ENCODE measurements around the gene COX19.
"Not testable (repeated sequence)": the region's sequence is repeated elsewhere in the genome, so short reads cannot be mapped to it uniquely, and the experiment has no call there.

COX19 gene

DNA sequence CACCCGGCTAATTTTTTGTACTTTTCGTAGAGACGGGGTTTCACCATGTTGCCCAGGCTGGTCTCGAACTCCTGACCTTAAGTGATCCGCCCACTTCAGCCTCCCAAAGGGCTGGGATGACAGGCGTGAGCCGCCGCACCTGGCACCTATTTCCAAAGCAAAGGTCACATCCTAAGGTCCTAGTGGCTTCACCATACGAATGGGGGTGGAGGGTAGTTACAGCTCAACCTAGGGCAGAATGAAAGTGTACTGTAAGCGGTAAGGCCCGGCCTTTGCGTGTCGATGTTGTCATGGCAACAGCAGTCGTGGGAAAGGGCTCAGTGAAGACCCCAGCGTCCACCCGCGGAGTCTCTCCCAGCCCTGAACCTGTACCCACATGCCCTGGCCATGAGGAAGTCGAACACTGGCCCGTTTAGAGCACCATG is 1.6 kb upstream of the COX19 start:
- no peak for DNase-seq

DNA sequence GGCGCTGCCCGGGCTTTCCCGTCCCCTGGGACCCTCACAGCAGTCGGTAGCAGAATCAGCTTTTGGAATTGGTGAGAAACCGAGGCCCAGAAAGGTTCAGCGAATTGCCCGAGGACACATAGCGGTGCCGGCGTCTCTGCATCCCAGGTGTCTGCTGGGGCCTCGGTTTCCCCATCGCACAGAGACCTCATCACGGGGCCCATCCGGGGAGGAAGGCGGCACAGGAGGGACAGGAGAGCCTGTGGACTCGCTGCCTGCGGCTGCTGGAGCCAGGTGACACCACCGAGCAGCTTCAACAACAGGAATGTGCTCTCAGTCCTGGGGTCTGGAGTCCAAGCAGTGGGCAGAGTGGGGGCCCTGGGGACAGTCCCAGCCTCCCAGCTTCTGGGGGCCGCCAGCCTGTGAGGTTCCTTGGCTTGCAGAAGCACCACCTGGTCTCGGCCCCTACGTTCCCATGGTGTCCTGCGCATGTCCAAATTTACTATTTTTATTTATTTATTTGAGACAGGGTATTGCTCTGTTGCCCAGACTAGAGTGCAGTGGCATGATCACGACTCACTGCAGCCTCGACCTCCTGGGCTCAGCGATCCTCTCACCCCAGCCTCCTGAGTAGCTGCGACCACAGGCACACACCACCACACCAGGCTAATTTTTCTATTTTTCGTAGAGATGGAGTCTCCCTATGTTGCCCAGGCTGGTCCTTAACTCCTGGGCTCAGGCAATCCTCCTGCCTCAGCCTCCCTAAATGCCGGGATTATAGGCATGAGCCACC is 539 bp upstream of the COX19 start:
- DNase-seq = no peak

DNA sequence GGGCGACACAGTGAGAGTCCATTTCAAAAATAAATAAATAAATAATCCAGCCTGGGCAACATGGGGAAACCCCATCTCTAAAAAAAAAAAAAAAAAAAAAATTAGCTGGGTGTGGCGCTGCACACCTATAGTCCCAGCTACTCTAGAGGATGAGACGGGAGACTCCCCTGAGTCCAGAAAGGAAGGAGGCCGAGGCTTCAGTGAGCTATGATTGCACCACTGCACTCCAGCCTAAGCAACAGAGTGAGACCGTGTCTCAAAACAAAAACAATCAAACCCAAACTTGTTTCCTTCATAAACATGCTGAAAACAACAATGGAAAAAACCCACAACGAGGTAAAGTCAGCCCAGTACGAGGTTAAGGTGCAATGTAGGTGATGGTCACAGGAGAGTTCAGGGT is 1.2 kb downstream of the COX19 start:
- no peak for DNase-seq

DNA sequence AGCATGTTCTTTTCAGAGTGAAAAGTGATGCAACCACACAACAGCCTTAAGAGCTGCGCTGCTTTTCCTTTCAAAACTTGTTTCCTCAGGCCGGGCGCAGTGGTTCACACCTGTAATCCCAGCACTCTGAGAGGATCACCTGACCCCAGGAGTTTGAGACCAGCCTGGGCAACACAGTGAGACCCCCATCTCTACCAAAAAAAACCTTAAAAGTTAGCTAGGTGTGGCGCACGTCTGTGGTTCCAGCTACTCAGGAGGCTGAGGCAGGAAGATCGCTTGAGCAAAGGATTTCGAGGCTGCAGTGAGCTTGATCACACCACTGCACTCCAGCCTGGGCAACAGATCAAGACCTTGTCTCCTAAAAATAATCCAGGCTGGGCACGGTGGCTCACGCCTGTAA is 2.0 kb downstream of the COX19 start:
- no peak for DNase-seq

DNA sequence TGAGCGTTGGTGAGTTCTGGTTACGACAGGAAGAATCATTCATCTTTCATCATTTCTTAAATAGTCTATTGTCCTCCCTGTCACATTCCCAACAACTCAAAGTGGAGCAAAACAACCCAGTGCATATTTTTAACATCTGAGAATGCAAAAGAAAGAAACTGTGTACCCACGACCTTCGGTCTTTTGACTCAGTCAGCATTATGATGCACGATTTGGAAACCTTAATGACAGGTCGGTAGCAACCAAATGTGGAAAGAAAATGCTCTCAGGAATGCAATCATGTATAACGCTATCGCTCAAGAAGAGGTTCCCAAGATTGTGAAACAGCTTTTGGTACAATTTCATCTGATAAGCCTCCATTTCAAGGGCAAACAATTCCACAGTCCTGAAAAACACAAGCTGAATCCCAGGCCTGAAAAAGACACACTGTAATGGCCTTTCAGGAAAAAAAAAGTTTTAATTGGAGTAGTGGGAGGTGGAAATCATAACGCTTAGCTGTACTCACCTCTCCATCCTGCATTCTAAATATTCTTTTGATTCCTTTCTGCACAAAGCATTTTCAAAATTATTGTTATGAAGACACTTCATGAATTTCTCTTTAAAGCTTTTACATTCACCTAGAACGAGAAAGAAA is 2.6 kb downstream of the COX19 start:
- no peak for DNase-seq

DNA sequence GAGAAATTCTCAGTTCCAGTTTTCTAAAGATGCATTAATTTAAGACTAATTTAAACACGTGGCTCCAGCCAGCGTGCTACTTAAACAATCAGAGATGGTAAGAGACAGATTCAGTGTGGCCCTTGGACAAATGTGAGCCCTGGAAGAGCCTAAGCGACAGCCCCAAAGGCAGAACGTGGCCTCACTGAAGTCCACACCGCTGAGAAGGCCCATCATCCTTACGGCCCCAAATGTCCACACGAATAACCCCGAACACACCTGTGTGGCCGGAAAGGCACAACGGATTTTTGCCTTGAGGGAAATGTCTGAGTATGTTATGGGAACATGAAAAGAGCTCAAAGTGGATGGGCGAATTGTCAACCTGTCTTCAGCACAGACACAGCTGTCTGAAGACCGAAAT is 3.2 kb downstream of the COX19 start:
- DNase-seq = no peak

DNA sequence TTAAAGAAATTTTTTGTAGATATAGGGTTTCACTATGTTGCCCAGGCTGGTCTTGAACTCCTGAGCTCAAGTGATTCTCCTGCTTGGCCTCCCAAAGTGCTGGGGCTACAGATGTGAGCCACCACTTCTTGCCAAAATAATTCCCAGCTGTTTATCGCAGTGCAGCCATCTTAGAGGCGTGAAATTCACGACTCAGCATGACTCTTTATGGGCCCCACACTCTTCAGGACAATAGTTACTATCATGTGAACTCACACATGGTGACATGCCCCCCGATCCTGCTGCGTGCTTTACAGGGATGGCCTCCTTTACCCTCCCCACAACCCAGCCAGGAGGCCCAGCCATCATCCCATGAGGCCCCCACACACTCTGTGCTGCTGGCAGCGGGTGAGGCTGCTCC is 4.6 kb downstream of the COX19 start:
- no peak for DNase-seq

DNA sequence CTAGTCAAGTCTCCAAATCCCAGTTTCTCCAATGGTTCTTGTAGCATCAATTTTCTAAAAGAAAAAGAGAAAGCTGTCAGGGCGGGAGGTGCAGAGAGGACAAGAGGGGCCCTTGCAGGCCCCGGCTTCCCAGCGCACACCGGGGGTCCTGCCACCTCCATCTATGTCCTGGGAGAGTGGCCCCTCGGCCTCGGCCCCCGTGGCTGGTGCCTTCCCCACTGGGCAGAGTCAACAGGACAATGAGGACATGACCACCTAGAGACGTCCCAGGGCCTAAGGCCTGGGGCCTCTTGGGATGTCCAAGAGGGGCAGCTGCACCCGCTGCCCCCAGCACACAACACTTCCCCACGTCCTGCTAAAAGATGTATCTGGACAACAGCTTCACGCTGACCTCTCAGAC is 5.9 kb downstream of the COX19 start:
- no peak for DNase-seq

DNA sequence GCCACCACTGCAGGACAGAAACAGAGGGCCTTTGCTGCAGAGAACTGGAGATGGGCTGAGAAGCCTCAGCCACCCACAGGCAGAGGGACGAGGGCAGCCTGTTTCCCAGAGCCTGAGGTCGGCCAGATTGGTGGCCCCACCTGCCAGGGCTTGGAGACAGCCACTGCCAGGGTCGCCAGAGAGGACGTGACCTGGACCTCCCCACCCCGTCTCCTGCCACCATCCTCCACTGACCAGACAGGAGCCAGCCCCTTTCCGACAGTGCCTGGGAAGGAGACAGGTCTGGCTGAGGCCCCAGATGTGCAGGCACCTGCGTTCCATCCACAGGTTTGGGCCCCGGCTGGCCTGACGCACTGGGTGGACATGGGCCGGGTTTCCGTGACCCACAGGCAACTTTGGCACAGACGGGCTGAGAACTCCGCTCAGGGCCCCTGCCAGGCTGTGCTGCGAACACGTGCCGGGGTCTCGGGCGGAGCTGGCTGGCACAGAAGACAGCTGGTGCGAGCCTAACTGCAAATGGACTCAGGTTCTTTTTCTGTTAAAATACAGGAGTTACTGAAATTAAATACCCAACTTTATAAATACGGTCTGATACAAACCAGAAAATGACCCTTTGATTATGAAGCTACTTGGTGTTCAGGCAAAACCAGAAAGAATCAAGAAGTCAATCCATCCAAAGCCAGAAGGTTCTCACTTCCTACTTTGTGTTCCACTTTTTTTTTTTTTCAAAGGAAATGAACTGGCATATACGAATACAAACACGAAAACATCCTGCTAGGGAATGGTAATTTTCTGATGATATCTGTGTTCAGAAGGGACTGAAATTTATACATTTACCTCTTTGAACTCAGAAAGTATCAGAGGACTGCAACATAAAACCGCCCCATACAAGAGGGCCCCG is 6.9 kb downstream of the COX19 start:
- no peak for DNase-seq

DNA sequence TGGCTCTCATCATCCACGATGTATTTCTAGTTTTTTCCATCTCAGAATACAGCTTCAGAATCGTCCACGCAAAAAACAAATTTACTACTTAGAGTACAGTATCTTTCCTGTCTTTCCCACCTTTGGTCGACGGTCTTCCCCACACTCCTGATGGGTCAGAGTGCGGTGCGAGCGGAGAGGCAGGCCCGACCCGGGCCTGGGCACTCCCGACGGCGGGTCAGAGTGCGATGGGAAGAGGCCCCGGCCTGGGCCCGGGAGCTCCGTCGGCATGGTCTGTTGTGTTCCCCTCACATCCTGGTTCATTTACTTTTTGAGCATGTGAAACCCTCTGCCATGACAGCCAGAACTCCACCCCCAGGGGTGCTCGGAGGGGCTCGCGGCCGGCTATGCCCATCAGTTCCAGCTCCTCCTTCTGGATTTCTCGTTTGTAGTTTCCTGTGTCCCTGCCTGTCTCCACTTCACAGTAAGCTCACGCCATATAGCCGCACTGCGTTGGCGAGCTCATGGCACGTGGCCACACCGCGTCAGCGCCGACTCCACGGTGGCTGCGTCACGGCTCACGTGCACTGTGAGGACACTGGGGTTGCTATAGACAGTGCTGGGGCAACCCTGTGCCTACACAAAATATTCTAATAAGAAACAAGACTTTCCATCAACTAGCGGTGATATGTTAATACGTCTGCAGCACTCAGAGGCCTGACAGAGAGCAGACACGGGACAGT is 7.8 kb downstream of the COX19 start:
- no peak for DNase-seq

DNA sequence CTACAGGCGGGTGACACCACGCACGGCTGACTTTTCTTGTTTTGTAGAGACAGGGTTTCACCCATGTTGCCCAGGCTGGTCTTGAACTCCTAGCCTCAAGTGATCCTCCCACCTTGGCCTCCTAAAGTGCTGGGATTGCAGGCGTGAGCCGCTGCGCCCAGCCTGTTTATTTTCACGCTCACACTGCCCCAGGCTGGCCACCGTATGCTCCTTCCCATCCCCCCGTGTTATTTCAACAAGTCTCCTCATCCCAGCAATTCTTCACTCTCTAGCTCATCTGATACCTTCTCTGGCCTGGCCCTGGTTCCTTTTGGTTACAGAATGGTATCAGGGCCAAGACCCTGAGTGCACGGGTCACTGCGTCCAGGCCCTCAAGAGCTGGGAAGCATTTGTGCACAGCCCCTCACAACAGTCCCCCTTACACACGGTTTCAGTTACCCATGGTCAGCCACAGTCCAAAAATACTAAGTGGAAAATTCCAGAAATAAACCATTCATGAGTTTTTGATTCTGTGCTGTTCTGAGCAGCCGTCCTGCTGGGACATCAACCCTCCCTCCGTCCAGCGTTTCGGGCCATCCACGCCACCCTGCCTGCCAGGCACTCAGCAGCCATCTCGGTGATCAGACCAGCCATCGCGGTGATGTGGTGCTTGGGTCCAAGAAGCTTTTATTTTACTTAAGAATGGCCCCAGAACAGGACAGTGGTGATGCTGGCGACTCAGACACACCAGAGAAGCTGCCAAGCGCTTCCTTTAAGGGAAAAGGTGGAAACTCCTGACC is 8.9 kb downstream of the COX19 start:
- no peak for DNase-seq

DNA sequence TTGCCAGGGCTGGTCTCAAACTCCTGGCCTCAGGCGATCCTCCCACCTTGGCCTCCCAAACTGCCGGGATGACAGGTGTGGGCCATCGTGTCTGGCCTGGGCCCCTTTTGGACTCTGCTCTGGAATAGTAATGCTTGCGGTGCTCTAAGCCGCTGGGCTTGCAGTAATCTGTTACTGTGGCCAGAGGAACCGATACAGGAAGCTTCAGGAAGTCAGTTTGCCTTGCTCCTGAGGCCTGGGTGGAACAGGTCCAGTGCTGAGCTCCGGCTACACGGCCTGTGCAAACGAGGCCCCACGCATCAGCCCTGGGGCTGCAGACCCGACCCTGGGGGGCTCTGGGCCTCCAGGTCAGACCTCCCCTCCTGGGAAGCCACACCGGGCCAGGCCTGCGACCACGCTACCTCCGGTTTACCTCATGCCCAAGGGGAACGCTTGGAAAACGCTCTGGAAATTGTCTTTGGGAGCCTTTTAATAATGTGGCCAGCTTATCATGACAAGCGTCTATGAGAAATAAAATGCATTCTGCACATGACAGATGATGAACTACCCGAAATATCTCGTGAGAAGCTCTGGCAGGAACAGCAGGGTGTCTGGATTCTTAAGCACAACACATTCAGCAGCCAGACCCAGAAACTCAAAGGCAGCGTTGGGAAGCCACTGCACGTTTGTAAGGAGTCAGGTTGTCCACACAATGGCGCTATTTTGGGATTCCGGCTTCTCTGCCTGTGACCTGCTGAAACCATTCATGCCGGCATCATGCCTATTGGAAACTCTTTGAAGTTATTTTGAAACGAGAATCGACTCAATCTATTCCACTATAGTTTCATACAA is 10.7 kb downstream of the COX19 start:
- no peak for DNase-seq

DNA sequence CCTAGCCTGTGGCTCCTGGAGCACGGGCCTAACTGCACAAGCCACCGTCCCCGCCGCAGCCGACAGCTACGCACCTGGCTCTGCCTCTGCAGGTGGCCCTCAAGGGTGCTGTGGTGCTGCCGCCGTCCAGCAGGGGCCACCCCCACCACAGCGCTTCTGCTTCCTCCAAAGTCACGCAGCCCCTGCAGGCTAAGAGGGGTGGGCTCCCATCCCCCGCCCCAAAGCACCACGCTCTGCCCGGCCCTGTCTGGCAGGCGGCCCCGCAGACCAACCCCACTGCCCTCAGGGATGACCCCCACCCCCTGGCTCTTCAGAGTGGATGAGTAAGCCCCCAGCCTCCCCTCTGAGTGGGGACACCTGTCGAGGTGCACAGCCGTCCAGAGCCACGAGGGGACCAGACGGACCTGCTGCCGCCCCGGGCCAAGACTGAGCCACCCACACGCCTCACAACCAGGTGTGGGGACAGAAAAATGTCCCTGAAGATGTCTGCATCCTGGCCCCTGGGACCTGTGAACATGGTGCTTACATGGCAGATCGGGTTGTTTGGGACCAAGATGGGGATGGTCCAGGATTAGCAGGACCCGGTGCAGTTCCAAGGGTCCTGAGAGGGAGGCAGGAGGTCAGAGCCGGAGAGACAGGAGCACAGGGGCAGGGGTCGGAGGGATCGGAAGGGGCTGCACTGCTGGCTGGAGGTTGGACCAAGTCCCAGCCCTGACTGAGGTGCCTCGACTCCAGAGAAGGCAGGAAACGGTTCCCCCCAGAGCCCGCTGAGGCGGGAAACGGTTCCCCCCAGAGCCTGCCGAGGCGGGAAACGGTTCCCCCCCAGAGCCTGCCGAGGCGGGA is 11.9 kb downstream of the COX19 start:
- DNase-seq = no peak

DNA sequence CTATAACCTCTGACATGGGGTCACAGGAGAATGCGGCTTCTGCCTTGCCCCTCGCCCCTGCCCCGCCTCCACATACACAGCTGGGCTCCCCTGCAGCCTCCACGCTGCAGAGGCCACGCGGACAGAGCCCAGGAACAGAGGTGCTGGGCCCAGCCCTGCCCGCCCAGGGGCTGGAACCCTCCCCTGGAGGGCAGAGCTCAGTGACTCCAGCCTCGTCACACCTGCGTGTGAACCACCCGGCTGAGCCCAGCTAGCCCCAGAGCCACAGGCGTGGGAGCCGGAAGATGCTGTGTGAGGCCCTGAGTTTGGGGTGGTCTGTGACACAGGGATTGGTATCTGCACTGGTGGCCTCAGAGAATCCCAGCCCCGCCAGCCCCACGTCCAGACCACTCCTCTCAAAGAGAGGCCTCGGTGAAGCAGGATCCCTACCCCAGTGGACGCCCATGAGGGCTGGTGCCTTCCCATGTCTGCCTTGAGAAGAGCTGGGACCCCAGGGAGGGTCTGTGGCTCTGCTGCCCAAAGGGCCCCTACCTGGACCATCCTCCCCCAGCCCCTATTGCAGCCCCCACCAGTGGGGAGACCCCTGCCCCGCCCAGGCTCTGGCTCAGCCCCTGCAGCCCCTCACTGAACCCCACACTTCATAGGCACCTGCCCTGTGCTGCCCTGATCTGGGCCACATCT is 12.8 kb downstream of the COX19 start:
- no peak for DNase-seq

DNA sequence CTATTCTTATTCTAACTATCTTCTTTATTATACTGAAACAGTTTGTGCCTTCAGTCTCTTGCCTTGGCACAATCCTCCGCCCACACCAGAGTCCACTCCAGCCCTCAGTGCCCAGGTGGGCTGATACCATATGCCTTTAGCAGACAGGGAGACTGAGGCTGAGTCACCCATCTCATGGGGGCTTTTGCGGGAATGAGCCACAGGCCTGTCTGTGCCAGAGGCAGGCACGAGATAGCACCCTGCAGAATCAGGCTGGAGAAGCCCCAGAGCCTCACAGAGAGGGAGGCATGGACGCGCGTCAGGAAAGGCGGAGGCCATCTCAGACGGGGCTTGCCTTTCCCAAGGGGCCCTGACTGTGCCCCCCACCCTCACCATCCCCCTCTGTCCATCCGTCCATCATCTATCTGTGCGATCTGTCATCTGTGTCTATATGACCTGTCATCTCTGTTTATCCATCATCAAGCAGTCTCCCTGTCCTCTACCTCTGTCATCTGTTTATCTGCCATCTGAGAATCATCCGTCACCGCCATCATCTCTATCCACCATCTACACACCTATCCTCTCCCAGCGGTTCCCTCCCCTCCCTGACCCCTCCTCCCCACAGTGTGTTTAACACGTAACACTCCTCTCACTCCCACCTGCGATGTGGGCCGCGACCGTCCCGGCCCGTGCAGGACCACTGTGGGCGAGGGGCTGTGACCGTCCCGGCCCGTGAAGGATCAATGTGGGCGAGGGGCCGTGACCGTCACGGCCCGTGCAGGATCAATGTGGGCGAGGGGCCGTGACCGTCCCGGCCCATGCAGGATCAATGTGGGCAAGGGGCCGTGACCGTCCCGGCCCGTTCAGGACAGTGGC is 13.6 kb downstream of the COX19 start:
- no peak for DNase-seq

DNA sequence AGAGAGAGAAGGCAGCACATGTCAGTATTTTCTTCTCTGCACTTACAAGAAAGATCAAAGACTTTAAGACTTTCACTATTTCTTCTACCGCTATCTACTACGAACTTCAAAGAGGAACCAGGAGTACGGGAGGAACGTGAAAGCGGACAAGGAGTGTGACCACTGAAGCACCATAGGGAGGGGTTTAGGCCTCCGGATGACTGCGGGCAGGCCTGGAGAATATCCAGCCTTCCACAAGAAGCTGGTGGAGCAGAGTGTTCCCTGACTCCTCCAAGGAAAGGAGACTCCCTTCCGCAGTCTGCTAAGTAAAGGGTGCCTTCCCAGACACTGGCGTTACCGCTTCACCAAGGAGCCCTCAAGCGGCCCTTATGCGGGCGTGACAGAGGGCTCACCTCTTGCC is 14.4 kb downstream of the COX19 start:
- not testable (repeated sequence) for DNase-seq

DNA sequence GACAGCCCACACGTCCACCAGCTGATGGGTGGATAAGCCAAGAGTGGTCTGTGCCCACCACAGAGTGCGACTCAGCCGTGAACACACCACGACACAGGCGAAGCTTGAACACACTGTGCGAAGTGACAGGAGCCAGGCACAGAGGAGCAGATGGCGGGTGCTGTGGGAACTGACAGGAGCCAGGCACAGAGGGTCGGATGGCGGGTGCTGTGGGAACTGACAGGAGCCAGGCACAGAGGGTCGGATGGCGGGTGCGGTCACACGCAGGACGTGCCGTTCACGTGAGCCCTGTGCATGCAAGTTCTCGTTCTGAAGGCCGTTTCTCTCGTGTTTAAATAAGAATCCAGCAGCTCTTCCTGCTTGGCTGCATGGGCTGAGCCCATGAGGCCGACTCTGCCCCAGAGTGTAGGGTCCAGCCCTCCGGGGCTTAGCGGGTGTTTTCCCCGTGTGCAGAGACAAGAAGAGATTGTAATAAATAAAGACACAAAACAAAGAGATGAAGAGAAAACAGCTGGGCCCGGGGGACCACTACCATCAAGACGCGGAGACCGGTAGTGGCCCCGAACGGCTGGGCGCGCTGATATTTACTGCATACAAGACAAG is 15.0 kb downstream of the COX19 start:
- DNase-seq = no peak

DNA sequence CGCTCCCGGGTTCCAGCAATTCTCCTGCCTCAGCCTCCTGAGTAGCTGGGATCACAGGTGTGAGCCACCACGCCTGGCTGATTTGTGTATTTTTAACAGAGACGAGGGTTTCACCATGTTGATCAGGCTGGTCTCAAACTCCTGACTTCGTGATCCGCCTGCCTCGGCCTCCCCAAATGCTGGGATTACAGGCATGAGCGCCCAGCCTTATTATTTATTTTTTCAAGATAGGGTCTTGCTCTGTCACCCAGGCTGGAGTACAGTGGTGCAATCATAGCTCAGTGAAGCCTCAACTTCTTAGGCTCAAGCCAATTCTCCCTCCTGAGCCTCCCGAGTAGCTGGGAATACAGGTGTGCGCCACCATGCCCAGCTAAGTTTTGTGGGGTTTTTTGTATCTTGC is 15.6 kb downstream of the COX19 start:
- not testable (repeated sequence) for DNase-seq

All from activated CD4-positive, alpha-beta T cell treated with anti-CD3 and anti-CD28 coated beads, Interleukin-2, amount 50 U/mL, for 16 hours (primary cell).